ENCODE results near the gene BCL11B.

BCL11B gene

DNA sequence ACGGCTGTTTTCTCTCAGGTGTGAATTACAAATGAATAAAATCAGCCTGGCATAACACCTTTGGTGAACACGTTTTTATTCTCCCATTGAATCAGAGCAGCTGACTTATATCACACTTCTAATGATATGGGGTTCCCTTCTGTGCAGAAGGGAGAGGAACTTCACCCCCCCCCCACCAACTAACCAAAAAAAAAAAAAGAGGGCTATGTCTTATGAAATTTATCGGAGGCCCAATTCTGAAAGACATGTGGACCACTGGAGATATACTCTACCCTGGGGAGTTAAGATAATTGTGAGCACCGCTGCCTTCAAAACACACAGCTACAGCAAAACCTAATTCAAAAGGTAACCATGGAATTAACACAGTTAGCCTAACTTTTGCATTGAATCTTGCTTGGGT lies 4.6 kb downstream of the BCL11B start:
- DNase-seq, result no peak

DNA sequence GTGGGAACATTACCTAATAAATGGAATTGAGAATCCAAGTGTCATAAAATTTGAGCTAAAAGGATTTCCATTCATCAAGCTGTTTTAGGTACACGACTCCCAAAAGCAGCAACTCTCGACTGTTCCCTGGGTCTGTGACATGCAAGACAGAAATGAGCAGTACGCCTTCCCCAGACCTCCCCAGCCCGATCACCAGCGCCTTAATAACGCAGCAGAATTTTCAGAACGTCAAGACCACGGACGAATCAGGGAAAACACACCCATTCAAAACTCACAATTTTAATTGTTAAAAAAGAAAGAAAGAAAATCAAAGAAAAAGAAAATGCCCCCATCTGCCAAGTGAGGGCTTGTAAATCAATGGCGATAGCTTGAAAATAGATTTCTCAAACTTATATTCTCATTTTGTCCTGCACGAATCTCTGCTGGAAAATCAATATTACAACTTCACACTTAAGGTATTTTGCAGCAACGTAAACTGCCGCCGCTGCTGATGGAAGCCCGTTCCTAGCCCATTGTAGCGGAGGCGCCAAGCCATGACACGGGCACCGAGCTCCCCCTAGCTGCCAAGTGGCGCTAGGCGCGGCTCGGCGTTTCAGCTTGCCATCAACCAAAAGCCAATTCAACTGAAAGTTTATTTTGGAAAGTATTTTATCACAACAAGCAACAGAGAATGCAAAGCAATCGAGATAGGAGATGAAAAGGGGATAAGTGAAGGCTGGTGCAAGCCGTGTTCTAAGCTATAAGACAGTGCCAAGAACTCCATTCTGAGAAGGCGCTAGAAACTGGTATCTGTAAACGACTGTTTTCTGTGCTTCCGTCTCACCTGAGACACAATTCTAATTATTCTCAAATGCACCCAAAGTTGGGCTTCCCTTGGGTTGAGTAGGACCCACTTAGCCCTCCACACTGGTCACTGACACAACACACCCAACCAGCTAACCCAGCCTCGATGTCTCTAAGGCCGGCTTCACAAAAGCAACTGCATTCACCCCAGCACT lies 5.5 kb downstream of the BCL11B start:
- peak; percentile 92 for DNase-seq

DNA sequence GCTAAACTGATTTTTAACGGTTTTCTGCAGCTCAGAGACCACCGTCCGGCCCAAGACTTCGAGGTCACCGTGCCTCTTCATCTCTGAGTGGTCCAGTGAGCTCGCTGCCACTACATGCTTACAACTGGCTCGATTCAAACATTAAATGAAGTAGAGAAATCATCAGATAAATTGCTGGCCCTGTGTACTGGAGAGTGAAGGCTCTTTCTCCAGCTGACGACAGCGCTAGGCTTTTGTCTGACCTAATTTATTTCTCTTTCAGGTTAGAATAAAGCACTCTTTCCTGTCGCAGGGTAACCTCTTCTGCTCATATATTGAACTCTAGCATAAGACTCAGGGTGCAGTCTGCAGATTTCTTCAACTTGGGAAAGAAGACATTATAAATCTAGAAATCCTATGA lies 6.4 kb downstream of the BCL11B start:
- DNase-seq, result no peak

DNA sequence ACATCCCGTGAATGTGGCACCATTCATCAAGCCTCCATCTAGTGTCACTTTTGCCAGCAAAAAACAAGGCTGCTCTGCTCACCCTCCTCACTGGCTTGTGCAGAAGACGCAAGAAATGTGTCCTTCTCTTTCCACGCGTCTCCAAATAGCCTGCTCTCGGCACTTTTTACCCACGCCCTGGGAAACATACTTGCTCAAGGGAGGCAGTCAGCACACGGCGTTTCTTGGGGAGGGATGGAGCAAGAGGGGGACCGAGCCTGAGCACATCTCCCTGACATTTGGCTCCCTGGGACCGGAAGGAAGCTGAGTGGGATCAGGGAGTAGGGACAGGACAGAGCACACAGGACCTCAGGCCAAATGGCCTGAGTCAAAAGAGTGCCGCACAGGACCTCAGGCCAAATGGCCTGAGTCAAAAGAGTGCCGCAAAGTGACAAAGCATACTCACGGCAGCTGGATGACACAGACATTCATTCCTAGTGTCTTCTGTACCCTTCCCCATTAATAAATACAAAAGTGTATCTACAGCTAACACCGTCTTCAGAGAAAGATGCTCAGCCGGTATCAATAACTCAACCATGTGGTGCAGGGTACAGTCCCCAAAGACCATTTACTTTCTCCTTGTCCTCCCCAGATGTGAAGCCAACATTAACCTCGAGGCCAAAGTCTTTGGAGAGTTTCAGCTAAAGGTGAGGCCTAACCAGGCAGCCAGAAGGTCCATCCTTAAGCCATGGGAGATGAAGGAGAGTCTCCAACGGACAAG lies 7.1 kb downstream of the BCL11B start:
- no peak for DNase-seq

DNA sequence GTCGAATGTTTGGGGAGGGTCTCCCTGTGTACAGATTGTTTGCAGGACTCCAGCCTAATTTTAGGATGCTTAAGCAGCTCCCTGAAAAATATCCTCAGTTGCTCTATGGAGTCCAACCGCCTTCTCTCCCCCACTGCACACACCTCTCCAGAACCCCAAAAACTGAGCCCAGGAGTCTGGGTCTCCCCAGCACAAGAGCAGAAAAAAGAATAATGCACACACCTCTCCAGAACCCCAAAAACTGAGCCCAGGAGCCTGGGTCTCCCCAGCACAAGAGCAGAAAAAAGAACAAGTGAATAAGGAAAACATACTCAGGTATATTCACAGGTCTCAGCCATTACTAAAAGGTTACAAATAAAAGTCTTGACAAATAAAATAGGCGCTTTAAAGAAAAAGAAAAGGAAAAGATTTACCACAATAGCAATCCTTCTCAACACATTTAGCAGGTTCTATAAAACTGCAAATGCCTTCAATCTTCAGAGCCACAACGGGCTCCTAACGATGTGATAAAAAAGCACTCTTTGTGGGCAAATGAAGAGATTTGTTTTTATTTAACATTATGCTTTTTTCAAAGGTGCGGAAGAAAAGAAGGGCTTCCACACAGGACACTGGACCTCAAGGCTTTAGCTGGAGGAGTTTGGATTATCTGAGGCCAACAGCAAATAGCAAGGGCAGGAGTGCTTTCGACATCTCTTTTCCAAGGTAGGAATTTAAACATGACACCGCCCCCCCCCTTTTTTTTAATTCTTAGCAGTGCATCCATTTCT lies 8.2 kb downstream of the BCL11B start:
- DNase-seq, result no peak

DNA sequence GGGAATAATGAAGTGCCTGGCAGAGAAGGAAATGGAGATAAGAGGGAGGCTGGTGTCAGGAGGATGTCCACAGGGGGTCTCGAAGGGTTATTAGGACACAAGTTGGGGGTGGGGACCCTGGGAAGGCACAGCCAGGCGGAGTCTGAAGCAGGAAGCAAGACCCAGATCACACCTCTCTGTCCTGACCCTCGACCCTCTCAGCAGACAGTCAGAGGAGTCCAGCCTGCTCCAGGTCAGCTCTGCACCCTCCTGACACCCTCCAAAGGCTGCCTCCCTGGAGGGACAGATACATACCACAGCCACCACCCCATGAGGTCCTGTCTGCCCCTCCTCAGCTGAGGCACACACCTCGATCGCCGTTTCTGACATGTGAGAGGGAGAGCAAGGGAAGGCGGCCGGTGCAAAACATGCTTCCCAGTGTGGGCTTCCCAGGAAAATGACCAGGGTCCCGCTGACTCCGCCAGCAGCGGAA lies 9.0 kb downstream of the BCL11B start:
- DNase-seq, result no peak

DNA sequence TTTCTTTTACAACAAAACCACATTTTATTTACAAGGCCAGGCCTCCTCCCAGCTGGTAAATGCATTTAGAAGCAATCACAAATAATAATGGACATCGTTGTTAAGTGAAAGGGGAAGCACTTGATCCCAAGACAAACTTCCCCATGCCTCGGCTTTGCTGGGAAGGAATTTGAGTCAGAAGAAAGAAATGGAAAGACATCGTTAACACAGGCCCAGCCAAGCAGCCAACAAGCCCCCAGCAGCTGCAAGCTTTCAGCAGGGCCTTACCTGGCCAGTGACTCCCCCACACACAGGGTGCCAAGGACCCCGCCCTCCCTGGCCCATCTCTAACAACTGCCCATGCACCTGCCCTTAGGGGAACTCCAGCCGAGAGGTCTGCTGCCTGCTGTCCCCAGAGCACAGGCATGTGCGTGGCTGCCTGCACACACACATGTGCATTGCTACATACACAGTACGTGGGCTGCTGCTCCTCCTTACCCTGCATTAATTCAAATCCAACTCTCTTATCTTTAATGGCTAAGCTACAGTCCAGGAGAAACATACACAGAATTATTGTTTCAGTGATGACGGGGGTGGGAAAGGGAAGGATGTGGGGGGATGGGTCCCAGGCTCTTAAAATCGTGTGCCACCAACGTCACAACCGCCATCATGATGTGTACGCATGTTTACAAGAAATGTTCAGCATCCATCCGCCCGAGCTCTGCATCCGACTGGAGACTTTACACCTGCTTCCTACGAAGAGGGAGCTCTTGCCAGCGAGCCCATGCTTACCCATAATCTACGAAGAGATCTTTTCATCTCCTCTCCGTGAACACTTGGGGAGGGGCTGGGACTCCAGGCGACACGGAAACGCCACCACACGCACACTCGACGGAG lies 9.8 kb downstream of the BCL11B start:
- peak; percentile 76 for DNase-seq

DNA sequence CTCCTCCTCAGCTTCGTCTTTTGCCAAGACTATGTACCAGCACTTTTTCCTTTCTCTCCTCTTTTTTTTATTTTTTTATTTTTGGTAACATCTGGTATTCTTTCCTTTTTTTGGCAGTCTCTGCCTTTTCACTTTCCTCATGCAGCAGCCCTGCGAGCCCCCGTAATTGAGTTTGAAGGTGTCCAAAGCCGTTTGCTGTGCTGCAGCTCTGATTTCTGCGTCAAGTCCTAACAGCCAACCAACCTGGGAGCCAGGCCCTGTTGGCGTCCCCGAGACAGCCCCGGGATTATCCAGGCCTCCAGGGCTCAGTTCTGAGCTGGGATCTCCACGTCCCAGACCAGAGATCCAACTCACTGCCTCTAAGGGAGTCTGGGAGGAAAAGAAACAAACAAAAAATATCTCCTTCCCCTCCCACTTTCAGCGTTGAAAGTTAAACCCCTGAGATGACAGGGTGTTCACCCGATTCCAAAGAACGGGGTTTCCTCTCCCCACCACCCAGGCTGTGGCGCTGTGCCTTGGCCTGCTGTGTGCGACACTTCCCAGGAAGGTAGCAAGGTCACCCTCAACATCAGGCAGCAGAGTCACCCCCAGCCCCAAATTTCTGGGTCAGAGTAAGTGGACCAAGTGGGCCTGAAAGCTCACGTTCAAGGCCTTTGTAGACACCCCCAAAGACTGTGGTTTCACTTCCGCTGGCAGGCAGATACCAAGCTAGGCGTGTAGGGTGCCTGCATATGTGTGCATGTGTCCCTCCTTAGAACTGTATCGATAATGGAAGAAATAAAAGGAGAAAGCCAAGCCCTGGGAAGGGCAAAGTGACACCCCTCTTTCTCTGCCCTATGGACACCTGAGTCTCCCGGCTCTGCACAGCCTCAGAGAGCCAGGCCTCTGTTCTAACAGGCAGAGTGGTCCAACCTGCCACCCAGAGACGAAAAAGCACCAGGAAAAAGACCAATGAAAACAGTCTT lies 11.1 kb downstream of the BCL11B start:
- DNase-seq, result peak; percentile 68

DNA sequence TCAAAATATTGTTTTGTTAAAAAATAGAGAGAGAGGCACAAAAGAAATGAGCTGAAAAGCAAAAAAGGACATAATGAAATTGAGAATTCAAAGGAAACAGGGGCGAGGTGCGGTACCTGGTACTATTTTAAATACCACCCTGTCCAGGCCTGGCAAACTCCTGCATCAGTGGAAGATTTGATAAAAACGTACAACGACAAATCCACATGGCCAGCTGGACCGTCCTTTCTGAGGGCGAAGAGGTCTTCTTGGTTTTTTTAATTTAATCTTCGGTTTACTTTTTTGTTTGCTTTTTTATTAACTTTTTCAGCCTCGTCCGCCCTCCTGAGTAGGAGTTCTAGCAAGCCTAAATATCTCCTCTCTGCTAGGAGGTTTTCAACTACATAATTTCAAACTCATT lies 11.9 kb downstream of the BCL11B start:
- DNase-seq, result no peak

DNA sequence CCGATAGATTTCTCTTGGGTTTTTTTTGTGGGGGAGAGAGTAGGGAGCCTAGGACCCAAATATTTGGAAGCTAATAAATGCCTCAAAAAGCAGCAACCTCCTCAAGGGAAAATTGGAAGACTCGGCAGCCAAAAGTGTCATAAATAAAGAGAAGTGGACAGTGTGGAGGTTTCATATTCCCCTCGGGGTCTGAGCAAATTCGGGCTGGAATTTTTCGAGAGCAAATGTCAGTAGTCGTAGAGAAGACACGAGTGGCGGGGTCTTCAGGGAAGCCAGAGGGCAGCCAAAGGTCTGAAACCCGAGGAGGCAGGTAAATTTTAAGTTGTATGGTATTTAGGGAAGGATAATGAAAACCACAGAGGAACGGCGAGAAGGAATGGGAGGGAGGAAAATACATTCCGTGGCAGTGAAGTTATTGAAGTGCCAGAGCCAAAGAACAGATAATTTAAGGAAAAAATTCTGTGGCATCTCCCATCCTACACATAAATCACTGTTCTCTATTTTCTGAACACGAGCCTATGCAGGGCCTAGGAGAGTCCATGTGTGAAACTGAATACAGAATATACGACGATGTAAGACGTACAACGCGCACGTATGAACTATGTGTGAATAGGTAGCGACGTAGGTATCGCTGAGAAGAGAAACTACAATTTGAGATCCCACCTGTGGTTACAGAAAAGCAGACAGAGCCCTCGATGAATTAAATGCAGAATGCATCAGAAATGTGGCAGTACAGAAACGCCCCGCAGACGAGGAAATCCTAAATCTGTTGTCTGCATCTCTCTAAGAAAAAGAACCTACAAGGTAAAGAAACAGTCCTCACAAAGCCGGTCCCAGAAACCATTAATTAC lies 12.9 kb downstream of the BCL11B start:
- peak; percentile 57 for DNase-seq

DNA sequence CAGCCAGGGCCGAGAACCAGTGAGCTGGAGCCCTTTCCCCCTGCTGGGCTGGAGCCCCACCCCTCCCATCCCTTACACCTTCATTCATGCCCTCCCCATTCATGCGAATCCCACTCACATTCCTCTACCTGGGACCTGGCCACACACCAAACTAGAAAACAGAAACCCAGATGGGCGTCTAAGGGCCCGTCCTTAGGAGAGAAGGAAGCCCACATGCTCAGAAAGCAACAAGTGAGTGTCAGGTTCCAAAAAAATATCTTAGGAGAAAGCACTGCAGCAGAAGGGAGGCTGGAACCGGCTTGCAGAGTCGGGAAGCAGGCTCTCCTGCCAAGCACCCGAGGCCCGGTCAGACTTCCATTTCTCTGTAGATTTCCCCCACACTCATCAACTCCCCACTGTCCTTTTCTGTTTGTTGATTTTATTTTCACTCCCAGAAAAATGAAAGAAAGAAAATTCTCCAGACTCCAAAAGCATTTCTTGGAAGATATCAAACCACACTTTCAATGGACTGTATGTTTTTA lies 13.6 kb downstream of the BCL11B start:
- DNase-seq, result no peak

DNA sequence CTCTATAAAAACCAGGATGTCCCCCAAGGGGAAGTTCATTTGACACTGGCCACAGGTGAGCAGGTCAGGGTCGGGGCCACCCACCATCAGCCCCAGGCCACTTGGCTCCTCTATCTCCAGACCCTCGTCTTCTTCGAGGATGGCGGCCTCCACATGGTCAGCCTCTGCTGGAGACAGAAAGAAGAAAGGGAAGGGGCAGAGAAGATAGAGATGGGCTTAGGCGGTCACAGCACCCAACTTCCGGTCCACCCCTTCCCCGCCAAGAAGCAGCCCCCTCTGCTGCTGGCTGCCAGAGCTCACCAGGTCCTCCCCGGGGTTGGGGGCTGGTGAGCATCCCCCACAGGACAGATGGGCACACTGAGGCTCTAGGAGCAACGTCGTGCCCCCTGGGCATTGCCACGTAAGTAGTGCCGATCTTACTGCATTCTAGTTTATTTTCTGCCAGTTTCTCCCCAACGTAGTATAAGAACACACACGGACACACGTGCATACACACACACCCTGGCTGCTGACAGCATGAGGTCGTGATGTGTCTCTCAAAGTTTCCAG lies 14.2 kb downstream of the BCL11B start:
- no peak for DNase-seq

DNA sequence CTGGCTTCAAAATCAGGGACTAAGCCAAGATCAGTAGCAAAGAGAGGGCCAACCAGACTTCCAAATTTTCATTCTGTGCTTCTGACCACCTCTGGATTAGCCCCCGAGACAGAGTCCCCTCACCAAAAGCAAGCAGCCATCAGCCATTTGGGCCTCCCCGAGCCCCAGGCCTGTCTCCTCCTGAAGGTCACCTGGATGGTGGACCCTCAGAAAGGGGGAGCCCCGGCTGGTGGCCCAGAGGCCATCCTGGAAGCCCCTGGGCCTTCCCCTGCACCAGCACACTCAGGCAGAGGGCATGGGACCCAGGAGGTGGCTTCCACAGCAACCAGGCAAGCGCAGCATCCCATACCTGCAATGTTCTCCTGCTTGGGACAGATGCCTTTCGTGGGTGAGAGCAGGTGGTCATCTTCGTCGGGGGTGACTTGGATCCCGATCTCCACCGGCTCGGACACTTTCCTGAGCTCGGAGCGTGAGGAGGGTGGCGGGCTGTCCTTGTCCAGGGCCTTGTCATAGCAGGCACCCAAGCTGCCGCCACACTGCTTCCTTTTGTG lies 14.8 kb downstream of the BCL11B start:
- no peak for DNase-seq

DNA sequence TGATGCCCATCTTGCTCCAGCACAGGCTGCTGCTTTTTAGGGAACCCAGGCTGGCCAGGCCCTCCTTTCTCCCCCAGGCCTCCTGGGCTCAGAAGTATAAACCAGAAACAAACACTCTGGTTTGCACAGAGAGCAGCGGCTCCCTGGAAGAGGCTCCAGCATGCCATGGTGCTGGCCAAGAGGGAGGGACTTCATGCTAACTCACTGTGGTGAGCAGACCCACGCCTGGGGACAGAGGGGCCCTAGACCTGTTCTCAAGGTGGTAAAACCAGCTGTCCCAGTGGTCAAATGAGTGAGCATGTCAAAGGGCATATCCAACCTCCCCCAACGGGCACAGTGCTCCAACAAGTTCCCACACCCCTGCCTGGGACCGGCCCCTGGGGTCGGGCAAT lies 15.5 kb downstream of the BCL11B start:
- DNase-seq, result no peak

DNA sequence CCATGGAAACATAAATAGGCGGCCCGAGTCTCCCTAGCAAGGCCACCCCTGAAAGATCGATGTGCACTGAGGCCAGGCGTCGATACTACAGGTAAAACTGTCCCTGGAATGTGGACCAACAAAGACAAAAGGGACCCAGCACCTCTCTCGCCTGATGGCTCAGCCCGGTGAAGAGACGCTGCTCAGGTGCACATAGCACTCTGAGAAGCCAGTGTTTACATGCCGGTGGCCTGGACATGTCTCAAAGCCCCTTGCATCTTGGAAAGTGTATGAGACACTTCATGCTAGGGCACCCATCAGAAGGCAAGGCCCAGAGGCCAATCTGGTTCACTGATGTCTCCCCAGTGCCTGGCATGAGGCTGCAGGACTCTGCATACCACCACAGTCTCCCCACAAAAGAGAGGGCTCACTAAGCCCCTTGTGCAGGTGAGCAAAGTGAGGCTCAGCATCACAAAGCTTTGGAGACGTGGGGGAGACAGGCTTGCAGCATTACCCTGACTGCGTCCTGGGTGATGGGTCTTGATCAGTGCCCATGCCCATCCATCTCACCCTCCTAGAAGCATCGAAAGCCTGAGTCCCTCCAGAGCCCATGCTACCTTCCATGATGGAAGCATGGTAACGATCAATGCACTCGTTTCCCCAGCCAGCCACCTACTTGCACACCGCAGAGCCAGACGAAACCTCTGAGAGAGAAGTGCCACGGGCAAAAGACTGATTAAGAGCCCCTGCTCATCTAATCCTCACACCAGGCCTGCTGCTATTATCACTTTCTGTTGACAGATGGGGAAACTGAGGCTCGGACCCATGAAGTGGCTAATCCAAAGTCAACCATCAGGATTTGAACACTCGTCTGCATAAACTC lies 16.1 kb downstream of the BCL11B start:
- no peak for DNase-seq

DNA sequence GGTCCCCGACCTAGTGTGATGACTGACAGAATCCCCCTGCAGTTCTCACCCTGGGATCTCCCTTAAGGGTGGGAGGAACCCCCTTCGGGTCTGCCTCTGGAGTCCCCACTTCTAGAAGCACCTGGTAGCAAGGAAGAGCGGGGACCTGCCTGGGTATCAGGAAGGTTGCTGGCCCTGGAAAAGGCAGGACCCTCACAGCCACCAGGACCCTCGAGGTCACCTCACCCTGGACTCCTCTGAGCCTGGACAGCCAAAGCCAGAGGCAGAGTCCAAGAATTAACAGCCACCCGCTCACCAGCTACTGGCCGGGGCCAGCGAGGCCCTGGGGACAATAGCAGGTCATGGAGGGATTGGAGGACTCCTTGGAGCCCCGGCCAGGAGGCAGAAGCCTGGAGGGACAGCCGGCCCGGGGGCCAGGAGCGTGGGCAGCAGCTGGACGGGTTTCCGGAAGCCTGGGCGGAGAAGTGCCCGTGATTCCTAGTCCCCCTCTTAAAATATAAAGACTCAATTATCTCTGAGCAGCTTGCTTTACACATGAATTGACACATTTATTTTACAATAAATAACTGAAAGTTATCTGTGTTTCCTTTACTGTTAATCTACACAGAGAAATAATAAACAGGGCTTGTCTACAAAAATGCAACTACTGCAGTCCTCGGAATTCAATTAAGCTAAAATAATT lies 17.5 kb downstream of the BCL11B start:
- no peak for DNase-seq

DNA sequence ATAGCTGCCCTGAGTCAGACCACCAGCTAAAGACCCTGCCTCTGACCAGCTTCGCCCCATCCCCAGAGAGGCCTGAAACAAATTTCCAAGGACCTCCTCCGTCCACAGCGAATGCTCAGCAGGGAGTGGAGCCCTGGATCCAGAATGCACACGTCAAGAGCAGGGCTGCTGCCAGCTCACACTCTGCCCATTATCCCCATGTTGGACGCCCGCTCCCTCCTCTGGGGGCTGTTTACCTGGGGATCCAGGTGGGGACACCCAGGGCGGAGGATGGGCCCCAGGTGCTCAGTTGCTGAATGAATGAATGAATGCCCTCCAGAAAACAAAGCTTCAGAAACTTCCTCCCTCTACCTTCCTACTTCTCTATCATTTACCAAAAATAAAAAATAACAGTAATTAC lies 18.1 kb downstream of the BCL11B start:
- no peak for DNase-seq

All from stimulated activated CD4-positive, alpha-beta T cell treated with anti-CD3 and anti-CD28 coated beads, Interleukin-4, amount 100 ng/mL, for 24 hours (primary cell).